Measurements from ENCODE around the gene FATE1. TPM values are rescaled to one million over a fixed set of nuclear protein-coding genes. Genes with fewer than 3 reads are reported as not detected.

The FATE1 gene
- total RNA-seq, 1 experiment from 2014 or later: not detected

DNA sequence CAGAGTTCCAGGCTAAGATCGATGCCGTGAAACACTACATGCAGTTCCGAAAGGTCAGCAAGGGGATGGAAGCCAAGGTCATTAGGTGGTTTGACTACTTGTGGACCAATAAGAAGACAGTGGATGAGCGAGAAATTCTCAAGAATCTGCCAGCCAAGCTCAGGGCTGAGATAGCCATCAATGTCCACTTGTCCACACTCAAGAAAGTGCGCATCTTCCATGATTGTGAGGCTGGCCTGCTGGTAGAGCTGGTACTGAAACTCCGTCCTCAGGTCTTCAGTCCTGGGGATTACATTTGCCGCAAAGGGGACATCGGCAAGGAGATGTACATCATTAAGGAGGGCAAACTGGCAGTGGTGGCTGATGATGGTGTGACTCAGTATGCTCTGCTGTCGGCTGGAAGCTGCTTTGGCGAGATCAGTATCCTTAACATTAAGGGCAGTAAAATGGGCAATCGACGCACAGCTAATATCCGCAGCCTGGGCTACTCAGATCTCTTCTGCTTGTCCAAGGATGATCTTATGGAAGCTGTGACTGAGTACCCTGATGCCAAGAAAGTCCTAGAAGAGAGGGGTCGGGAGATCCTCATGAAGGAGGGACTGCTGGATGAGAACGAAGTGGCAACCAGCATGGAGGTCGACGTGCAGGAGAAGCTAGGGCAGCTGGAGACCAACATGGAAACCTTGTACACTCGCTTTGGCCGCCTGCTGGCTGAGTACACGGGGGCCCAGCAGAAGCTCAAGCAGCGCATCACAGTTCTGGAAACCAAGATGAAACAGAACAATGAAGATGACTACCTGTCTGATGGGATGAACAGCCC, 28.0 kb downstream of the FATE1 start:
- Histone ChIP-seq H3K27me3 (ENCODE audit: control insufficient read depth, insufficient read depth, low read length) (peaks cover 3% of the 10 kb centered on the region; the same call in 1 of the 2 replicates), H3K9me3 (ENCODE audit: control insufficient read depth, insufficient read depth, low read depth, low read length) (no peaks in the 10 kb centered on the region), H3K4me1 (ENCODE audit: control insufficient read depth, insufficient read depth, low read length) (no peaks in the 10 kb centered on the region), H3K4me3 (ENCODE audit: low read depth in 2 of 2, low read length in 2 of 2) (no peak overlapping the region), H3K27ac (ENCODE audit: low read length) (no peak overlapping the region), H3K36me3 (ENCODE audit: control insufficient read depth, insufficient read depth, low read length) (no peaks in the 10 kb centered on the region)
- ChIA-PET CTCF (no interaction called here), POLR2A (no interaction called here)
- DNase-seq (ENCODE audit: low read depth, low spot score): no peak
- in situ Hi-C loops (cut with HindIII; ENCODE audit: low pct_unique_long_range_greater_than_20kb, low sequenced_read_pairs): no loop called here
- intact Hi-C loops (cut with micrococcal nuclease; ENCODE audit: unreplicated experiment): no loop called here
- TF ChIP-seq POLR2AphosphoS5 (IDR thresholded peaks at IDR 0.05; ENCODE audit: low read depth, low read length): no peak
- TF ChIP-seq TCF7L2 (IDR thresholded peaks at IDR 0.05; ENCODE audit: low read depth, low read length): no peak
- TF ChIP-seq, protein P1, sequence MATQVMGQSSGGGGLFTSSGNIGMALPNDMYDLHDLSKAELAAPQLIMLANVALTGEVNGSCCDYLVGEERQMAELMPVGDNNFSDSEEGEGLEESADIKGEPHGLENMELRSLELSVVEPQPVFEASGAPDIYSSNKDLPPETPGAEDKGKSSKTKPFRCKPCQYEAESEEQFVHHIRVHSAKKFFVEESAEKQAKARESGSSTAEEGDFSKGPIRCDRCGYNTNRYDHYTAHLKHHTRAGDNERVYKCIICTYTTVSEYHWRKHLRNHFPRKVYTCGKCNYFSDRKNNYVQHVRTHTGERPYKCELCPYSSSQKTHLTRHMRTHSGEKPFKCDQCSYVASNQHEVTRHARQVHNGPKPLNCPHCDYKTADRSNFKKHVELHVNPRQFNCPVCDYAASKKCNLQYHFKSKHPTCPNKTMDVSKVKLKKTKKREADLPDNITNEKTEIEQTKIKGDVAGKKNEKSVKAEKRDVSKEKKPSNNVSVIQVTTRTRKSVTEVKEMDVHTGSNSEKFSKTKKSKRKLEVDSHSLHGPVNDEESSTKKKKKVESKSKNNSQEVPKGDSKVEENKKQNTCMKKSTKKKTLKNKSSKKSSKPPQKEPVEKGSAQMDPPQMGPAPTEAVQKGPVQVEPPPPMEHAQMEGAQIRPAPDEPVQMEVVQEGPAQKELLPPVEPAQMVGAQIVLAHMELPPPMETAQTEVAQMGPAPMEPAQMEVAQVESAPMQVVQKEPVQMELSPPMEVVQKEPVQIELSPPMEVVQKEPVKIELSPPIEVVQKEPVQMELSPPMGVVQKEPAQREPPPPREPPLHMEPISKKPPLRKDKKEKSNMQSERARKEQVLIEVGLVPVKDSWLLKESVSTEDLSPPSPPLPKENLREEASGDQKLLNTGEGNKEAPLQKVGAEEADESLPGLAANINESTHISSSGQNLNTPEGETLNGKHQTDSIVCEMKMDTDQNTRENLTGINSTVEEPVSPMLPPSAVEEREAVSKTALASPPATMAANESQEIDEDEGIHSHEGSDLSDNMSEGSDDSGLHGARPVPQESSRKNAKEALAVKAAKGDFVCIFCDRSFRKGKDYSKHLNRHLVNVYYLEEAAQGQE (IDR thresholded peaks at IDR 0.05; ENCODE audit: insufficient read depth in 1 of 2, low read depth in 2 of 2, low read length in 1 of 2): no peak
- no peak for TF ChIP-seq SIN3A (IDR thresholded peaks at IDR 0.05; ENCODE audit: borderline replicate concordance, insufficient read depth, low read depth, low read length)
- TF ChIP-seq, protein P2, sequence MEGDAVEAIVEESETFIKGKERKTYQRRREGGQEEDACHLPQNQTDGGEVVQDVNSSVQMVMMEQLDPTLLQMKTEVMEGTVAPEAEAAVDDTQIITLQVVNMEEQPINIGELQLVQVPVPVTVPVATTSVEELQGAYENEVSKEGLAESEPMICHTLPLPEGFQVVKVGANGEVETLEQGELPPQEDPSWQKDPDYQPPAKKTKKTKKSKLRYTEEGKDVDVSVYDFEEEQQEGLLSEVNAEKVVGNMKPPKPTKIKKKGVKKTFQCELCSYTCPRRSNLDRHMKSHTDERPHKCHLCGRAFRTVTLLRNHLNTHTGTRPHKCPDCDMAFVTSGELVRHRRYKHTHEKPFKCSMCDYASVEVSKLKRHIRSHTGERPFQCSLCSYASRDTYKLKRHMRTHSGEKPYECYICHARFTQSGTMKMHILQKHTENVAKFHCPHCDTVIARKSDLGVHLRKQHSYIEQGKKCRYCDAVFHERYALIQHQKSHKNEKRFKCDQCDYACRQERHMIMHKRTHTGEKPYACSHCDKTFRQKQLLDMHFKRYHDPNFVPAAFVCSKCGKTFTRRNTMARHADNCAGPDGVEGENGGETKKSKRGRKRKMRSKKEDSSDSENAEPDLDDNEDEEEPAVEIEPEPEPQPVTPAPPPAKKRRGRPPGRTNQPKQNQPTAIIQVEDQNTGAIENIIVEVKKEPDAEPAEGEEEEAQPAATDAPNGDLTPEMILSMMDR (IDR thresholded peaks at IDR 0.05): no peak
- no peak for ATAC-seq
- no TSS peak for BruUV-seq (replicated peaks)

DNA sequence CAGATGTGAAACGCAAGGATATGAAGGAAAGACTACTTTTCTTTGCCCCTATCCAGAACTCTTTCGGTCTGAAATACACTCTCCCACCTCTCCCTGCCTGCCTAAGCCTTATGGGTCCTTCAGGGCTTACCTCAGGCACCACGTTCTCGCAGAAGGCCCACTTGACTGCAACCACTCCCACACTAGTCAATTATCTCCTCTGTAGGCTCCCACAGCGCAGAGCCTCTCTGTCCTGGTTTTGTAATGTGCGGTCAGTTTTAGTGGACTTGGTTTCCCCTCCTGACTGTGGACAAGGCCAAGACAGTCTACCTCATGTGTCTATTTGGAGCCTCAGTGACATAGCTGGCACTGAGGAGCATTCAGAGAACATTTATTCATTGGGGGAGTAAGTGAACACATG, 29.8 kb downstream of the FATE1 start:
- peaks cover 3% of the 10 kb centered on the region; the same call in 1 of the 2 replicates for H3K27me3 ChIP-seq (ENCODE audit: control insufficient read depth, insufficient read depth, low read length)
- DNase-seq (ENCODE audit: low read depth, low spot score) (no peak), ATAC-seq (no peak)
- H3K9me3 ChIP-seq (ENCODE audit: control insufficient read depth, insufficient read depth, low read depth, low read length): no peaks in the 10 kb centered on the region
- H3K4me1 ChIP-seq (ENCODE audit: control insufficient read depth, insufficient read depth, low read length): no peaks in the 10 kb centered on the region
- no peak overlapping the region for H3K4me3 ChIP-seq (ENCODE audit: low read depth in 2 of 2, low read length in 2 of 2)
- no TSS peak for BruUV-seq (replicated peaks)
- H3K27ac ChIP-seq (ENCODE audit: low read length): no peak overlapping the region
- in situ Hi-C loops (cut with HindIII; ENCODE audit: low pct_unique_long_range_greater_than_20kb, low sequenced_read_pairs): no loop called here
- intact Hi-C loops (cut with micrococcal nuclease; ENCODE audit: unreplicated experiment): no loop called here
- no peaks in the 10 kb centered on the region for H3K36me3 ChIP-seq (ENCODE audit: control insufficient read depth, insufficient read depth, low read length)
- TF ChIP-seq TCF7L2 (IDR thresholded peaks at IDR 0.05; ENCODE audit: low read depth, low read length) (no peak), POLR2AphosphoS5 (IDR thresholded peaks at IDR 0.05; ENCODE audit: low read depth, low read length) (no peak), SIN3A (IDR thresholded peaks at IDR 0.05; ENCODE audit: borderline replicate concordance, insufficient read depth, low read depth, low read length) (no peak)
- TF ChIP-seq, protein P1 (IDR thresholded peaks at IDR 0.05; ENCODE audit: insufficient read depth in 1 of 2, low read depth in 2 of 2, low read length in 1 of 2): no peak
- ChIA-PET POLR2A (no interaction called here), CTCF (no interaction called here)
